Naive thymus-derived CD4-positive, alpha-beta T cell (primary cell): ENCODE results near the gene CNGA1. TPM values are rescaled to one million over a fixed set of nuclear protein-coding genes. Genes with fewer than 3 reads are reported as not detected.

Experiments used
- ATAC-seq: fragments of 150-1000 bp; cut with Tn5 transposase; 2 replicates; pipeline ENCODE4 v1.10.0; 2021; ENCODE audit warnings: mild to moderate bottlenecking, moderate library complexity
- CTCF ChIA-PET: fragments of 350-600 bp; sonication (Branson Sonifier 250); formaldehyde crosslinking; loops from one replicate; lab custom pipeline; 2021; ENCODE audit warnings: antibody characterized with exemption; lab: Charles Lee
- POLR2A ChIA-PET: fragments of 350-600 bp; sonication (Branson Sonifier 250); formaldehyde crosslinking; loops from one replicate; lab custom pipeline; 2021; ENCODE audit warnings: antibody characterized with exemption, inconsistent platforms; lab: Charles Lee
- DNase-seq, 9 donors: peaks; one replicate each; pipeline versions ENCODE4 v3.0.0 to v3.0.0-alpha.2; 2020 to 2022; ENCODE audit warnings: mixed read lengths in 1 of 9
- H3K27ac ChIP-seq: one replicate; pipeline ENCODE4 v1.7.0; 2013; ENCODE audit warnings: mild to moderate bottlenecking, low read depth, low read length, moderate library complexity
- H3K27me3 ChIP-seq, 2 donors: one replicate each; pipeline ENCODE4 v1.7.0; 2013; ENCODE audit warnings: low read length in 2 of 2, mild to moderate bottlenecking in 2 of 2, moderate library complexity in 2 of 2; ENCODE audit not compliant: control insufficient read depth in 2 of 2, insufficient read depth in 2 of 2
- H3K36me3 ChIP-seq, 3 experiments: 1 replicate in 2 of 3; 2 replicates in 1 of 3; pipeline ENCODE4 v1.7.0; 2013; ENCODE audit warnings: low read length in 3 of 3, mild to moderate bottlenecking in 3 of 3, moderate library complexity in 1 of 3; ENCODE audit not compliant: insufficient read depth in 3 of 3, control insufficient read depth in 2 of 3
- H3K4me1 ChIP-seq, 2 donors: one replicate each; pipeline ENCODE4 v1.7.0; 2013; ENCODE audit warnings: low read length in 2 of 2, mild to moderate bottlenecking in 2 of 2, moderate library complexity in 1 of 2; ENCODE audit not compliant: control insufficient read depth in 2 of 2, insufficient read depth in 2 of 2
- H3K4me3 ChIP-seq: 2 replicates; pipeline ENCODE4 v1.7.0; 2013; ENCODE audit warnings: mild to moderate bottlenecking, low read length
- H3K9me3 ChIP-seq, 3 experiments: 1 replicate in 2 of 3; 2 replicates in 1 of 3; pipeline ENCODE4 v1.7.0; 2013; ENCODE audit warnings: low read length in 3 of 3; ENCODE audit not compliant: control insufficient read depth in 2 of 3
- H3K27ac Mint-ChIP-seq, 9 donors: one replicate each; pipeline ENCODE4 v1.8.0; 2020 to 2022; ENCODE audit warnings: mixed read lengths in 9 of 9, mild to moderate bottlenecking in 8 of 9, moderate library complexity in 5 of 9, inconsistent platforms in 2 of 9
- H3K27me3 Mint-ChIP-seq, 5 donors: one replicate each; pipeline ENCODE4 v1.8.0; 2021 to 2022; ENCODE audit warnings: mixed read lengths in 5 of 5, mild to moderate bottlenecking in 1 of 5
- H3K36me3 Mint-ChIP-seq, 5 donors: one replicate each; pipeline ENCODE4 v1.8.0; 2020 to 2022; ENCODE audit warnings: mixed read lengths in 5 of 5, mild to moderate bottlenecking in 3 of 5, inconsistent platforms in 1 of 5
- H3K4me1 Mint-ChIP-seq, 7 donors: one replicate each; pipeline ENCODE4 v1.8.0; 2020 to 2022; ENCODE audit warnings: mixed read lengths in 7 of 7, mild to moderate bottlenecking in 3 of 7, inconsistent platforms in 1 of 7
- H3K4me3 Mint-ChIP-seq, 10 donors: one replicate each; pipeline ENCODE4 v1.8.0; 2020 to 2022; ENCODE audit warnings: mild to moderate bottlenecking in 10 of 10, mixed read lengths in 10 of 10, moderate library complexity in 6 of 10, inconsistent platforms in 2 of 10
- H3K9me3 Mint-ChIP-seq, 11 donors: one replicate each; pipeline ENCODE4 v1.8.0; 2020 to 2022; ENCODE audit warnings: mixed read lengths in 11 of 11, mild to moderate bottlenecking in 4 of 11, inconsistent platforms in 1 of 11, moderate library complexity in 1 of 11
- intact Hi-C, 2 donors: fragments of 100-400 bp; cut with micrococcal nuclease; formaldehyde crosslinking; loops; one replicate each; pipeline ENCODE4 v1.15.1; 2023
- polyA plus RNA-seq, 2 donors: library from polyadenylated mRNA; unstranded; fragments of 300-500 nt; fragmentation: Illumina TruSeq; gene quantifications; one replicate each; pipeline ENCODE4 v1.2.3, GENCODE V29; 2021
- total RNA-seq, 6 experiments: library from RNA in 5 of 6; stranded (reverse) in 5 of 6; gene quantifications; 1 replicate in 5 of 6; 2 replicates in 1 of 6; pipeline ENCODE4 v1.2.3 and lab custom pipeline; 2021 to 2026

The CNGA1 gene
- total and polyA plus RNA-seq, 7 experiments from 2014 or later: 0.49 TPM; not detected in 6

GRCh38 chr4:48042979-48043461 is 26.5 kb upstream of the CNGA1 start:
- ChIA-PET POLR2A (no interaction called here), CTCF (interaction anchor here (1.3 kb wide), 1 partner anchor 8 kb away, joined by 5 read pairs; no protein-coding TSS in a partner anchor)
- Histone ChIP-seq H3K36me3 (no peaks in the 10 kb centered on the region), H3K4me3 (no peak overlapping the region), H3K27me3 (no peaks in the 10 kb centered on the region), H3K27ac (no peak overlapping the region), H3K9me3 (no peaks in the 10 kb centered on the region), H3K4me1 (peaks cover 25 to 31% of the 10 kb centered on the region in 2 donors)
- intact Hi-C loops: no loop called here
- H3K27ac Mint-ChIP-seq: peak overlapping the region in 1 of 9 donors; percentile 11
- peaks cover 32 to 58% (median 43%) of the 10 kb centered on the region in 7 donors for H3K4me1 Mint-ChIP-seq
- H3K4me3 Mint-ChIP-seq: peak overlapping the region in 3 of 10 donors; percentile 2 to 28 (median 17)
- H3K9me3 Mint-ChIP-seq: no peaks in the 10 kb centered on the region
- ATAC-seq (no peak), DNase-seq (no peak)
- H3K36me3 Mint-ChIP-seq: peaks cover 0 to 1% (median 0%) of the 10 kb centered on the region in 5 donors
- peaks cover 0 to 56% (median 0%) of the 10 kb centered on the region in 5 donors for H3K27me3 Mint-ChIP-seq

DNA sequence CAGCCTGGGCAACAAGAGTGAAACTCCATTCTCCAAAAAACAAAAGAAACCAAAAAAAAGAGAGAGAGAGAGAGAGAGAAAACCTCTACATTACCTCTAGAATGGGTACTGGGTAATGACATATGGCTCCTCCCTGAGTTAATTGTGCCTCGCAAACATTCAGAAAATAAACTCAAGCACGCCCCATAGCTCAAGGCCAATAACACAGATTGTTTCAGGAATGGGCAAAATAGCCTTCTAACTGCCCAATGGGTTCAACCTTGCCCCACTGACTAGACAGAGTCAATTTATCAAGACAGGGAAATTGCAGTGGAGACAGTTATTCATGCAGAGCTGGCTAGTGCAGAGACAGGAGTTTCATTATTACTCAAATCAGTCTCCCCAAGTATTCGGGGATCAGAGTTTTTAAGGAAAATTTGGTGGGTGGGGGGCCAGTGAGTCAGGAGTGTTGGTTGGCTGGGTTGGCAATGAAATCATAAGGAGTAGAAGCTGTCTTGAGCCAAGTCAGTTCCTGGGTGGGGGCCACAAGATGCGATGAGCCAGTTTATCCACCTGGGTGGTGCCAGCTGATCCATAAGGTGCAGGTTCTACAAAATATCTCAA is 25.2 kb upstream of the CNGA1 start:
- CTCF ChIA-PET: interaction anchor here (1.1 to 1.2 kb wide), 2 partner anchors 45 to 57 kb away, joined by 3 read pairs; no protein-coding TSS in a partner anchor
- no peak for ATAC-seq
- Mint-ChIP-seq H3K4me1 (peaks cover 20 to 48% (median 33%) of the 10 kb centered on the region in 7 donors), H3K27me3 (peaks cover 0 to 45% (median 0%) of the 10 kb centered on the region in 5 donors), H3K36me3 (peaks cover 0 to 3% (median 0%) of the 10 kb centered on the region in 5 donors), H3K4me3 (no peak overlapping the region), H3K9me3 (no peaks in the 10 kb centered on the region), H3K27ac (no peak overlapping the region)
- no peaks in the 10 kb centered on the region for H3K9me3 ChIP-seq
- POLR2A ChIA-PET: interaction anchor here (0.6 kb wide), 1 partner anchor 24 kb away, joined by 4 read pairs; no protein-coding TSS in a partner anchor
- no peaks in the 10 kb centered on the region for H3K27me3 ChIP-seq
- peaks cover 13 to 17% of the 10 kb centered on the region in 2 donors for H3K4me1 ChIP-seq
- H3K4me3 ChIP-seq: no peak overlapping the region
- H3K36me3 ChIP-seq: no peaks in the 10 kb centered on the region
- no peak for DNase-seq
- intact Hi-C loops: no loop called here
- H3K27ac ChIP-seq: no peak overlapping the region

GRCh38 chr4:48039561-48039960 is 23.1 kb upstream of the CNGA1 start:
- H3K27me3 ChIP-seq: no peaks in the 10 kb centered on the region
- intact Hi-C loops: no loop called here
- no peaks in the 10 kb centered on the region for H3K9me3 Mint-ChIP-seq
- H3K4me3 ChIP-seq: no peak overlapping the region
- POLR2A ChIA-PET: no interaction called here
- no peak for DNase-seq
- peaks cover 0 to 27% (median 0%) of the 10 kb centered on the region in 5 donors for H3K27me3 Mint-ChIP-seq
- peaks cover 10 to 42% (median 31%) of the 10 kb centered on the region in 7 donors for H3K4me1 Mint-ChIP-seq
- H3K27ac ChIP-seq: no peak overlapping the region
- CTCF ChIA-PET: no interaction called here
- peaks cover 8 to 10% of the 10 kb centered on the region in 2 donors for H3K4me1 ChIP-seq
- H3K9me3 ChIP-seq: no peaks in the 10 kb centered on the region
- no peak overlapping the region for H3K27ac Mint-ChIP-seq
- peaks cover 0 to 3% (median 0%) of the 10 kb centered on the region in 5 donors for H3K36me3 Mint-ChIP-seq
- ATAC-seq: no peak
- H3K36me3 ChIP-seq: no peaks in the 10 kb centered on the region
- no peak overlapping the region for H3K4me3 Mint-ChIP-seq

GRCh38 chr4:48038666-48039065 is 22.2 kb upstream of the CNGA1 start:
- intact Hi-C loops: no loop called here
- Histone ChIP-seq H3K27me3 (no peaks in the 10 kb centered on the region), H3K4me1 (peaks cover 3 to 10% of the 10 kb centered on the region in 2 donors), H3K36me3 (no peaks in the 10 kb centered on the region), H3K4me3 (no peak overlapping the region), H3K27ac (no peak overlapping the region), H3K9me3 (no peaks in the 10 kb centered on the region)
- no peak for ATAC-seq
- peaks cover 9 to 41% (median 27%) of the 10 kb centered on the region in 7 donors for H3K4me1 Mint-ChIP-seq
- no peak overlapping the region for H3K4me3 Mint-ChIP-seq
- H3K36me3 Mint-ChIP-seq: peaks cover 0 to 3% (median 0%) of the 10 kb centered on the region in 5 donors
- H3K27ac Mint-ChIP-seq: no peak overlapping the region
- no peaks in the 10 kb centered on the region for H3K9me3 Mint-ChIP-seq
- POLR2A ChIA-PET: no interaction called here
- CTCF ChIA-PET: no interaction called here
- peaks cover 0 to 22% (median 0%) of the 10 kb centered on the region in 5 donors for H3K27me3 Mint-ChIP-seq
- DNase-seq: no peak

GRCh38 chr4:48037117-48037462 is 20.6 kb upstream of the CNGA1 start:
- H3K27ac Mint-ChIP-seq: peak overlapping the region in 2 of 9 donors; percentile 28 to 32
- POLR2A ChIA-PET: no interaction called here
- H3K9me3 Mint-ChIP-seq: no peaks in the 10 kb centered on the region
- DNase-seq (no peak), ATAC-seq (no peak)
- peaks cover 0 to 3% (median 0%) of the 10 kb centered on the region in 5 donors for H3K36me3 Mint-ChIP-seq
- no peak overlapping the region for H3K27ac ChIP-seq
- no peak overlapping the region for H3K4me3 Mint-ChIP-seq
- intact Hi-C loops: no loop called here
- H3K27me3 ChIP-seq: no peaks in the 10 kb centered on the region
- no peaks in the 10 kb centered on the region for H3K36me3 ChIP-seq
- peaks cover 0 to 8% (median 0%) of the 10 kb centered on the region in 5 donors for H3K27me3 Mint-ChIP-seq
- no peaks in the 10 kb centered on the region for H3K9me3 ChIP-seq
- CTCF ChIA-PET: no interaction called here
- peaks cover 4 to 28% (median 18%) of the 10 kb centered on the region in 7 donors for H3K4me1 Mint-ChIP-seq
- no peak overlapping the region for H3K4me3 ChIP-seq
- H3K4me1 ChIP-seq: peaks cover 3 to 4% of the 10 kb centered on the region in 2 donors

GRCh38 chr4:48035952-48036351 is 19.5 kb upstream of the CNGA1 start:
- peaks cover 4 to 22% (median 16%) of the 10 kb centered on the region in 7 donors for H3K4me1 Mint-ChIP-seq
- H3K36me3 ChIP-seq: no peaks in the 10 kb centered on the region
- intact Hi-C loops: loop anchor here in 1 of 2 donors (1.0 kb wide), 1 partner anchor 11 kb away; no protein-coding TSS in a partner anchor
- POLR2A ChIA-PET: interaction anchor here (1.7 kb wide), 1 partner anchor 11 kb away, joined by 4 read pairs; no protein-coding TSS in a partner anchor
- no peaks in the 10 kb centered on the region for H3K27me3 ChIP-seq
- no peaks in the 10 kb centered on the region for H3K9me3 ChIP-seq
- ATAC-seq (no peak), DNase-seq (no peak)
- no peak overlapping the region for H3K27ac ChIP-seq
- no peaks in the 10 kb centered on the region for H3K9me3 Mint-ChIP-seq
- H3K4me1 ChIP-seq: peaks cover 3 to 4% of the 10 kb centered on the region in 2 donors
- peaks cover 0 to 3% (median 0%) of the 10 kb centered on the region in 5 donors for H3K36me3 Mint-ChIP-seq
- H3K4me3 ChIP-seq: no peak overlapping the region
- no peak overlapping the region for H3K4me3 Mint-ChIP-seq
- H3K27me3 Mint-ChIP-seq: no peaks in the 10 kb centered on the region
- H3K27ac Mint-ChIP-seq: peak overlapping the region in 1 of 9 donors; percentile 28
- CTCF ChIA-PET: interaction anchor here (0.8 to 1.0 kb wide), 2 partner anchors 13 to 92 kb away, joined by 3 read pairs; no protein-coding TSS in a partner anchor
